Myocyte (in vitro differentiated cells): ENCODE results near the gene TUBB1. TPM values are rescaled to one million over a fixed set of nuclear protein-coding genes. Genes with fewer than 3 reads are reported as not detected.
"Not testable (repeated sequence)": the region's sequence is repeated elsewhere in the genome, so short reads cannot be mapped to it uniquely, and the experiment has no call there.

Source experiments
- DNase-seq: peaks from one replicate; pipeline ENCODE4 v3.0.0-alpha.2; 2012; ENCODE audit warnings: low read depth
- total RNA-seq: library from RNA; depleted of rRNA; stranded (reverse); fragments of >200 nt; gene quantifications from 2 replicates; pipeline ENCODE4 v1.2.3, GENCODE V29; 2014

The TUBB1 gene
- total RNA-seq, 1 donor from 2014 or later, result not detected

GRCh38 chr20:59005523-59006166 is 13.6 kb upstream of the TUBB1 start:
- no peak for DNase-seq

- DNase-seq, result peak; percentile 37
Measured at GRCh38 chr20:59006167-59006863, 12.9 kb upstream of the TUBB1 start.

GRCh38 chr20:59006864-59007664 is 12.2 kb upstream of the TUBB1 start, which contains the start of gene CTSZ:
Gene CTSZ (minus strand): TSS chr20:59007254. CDS start chr20:59007128, 126 bp downstream.
- DNase-seq, result peak; percentile 51

DNA sequence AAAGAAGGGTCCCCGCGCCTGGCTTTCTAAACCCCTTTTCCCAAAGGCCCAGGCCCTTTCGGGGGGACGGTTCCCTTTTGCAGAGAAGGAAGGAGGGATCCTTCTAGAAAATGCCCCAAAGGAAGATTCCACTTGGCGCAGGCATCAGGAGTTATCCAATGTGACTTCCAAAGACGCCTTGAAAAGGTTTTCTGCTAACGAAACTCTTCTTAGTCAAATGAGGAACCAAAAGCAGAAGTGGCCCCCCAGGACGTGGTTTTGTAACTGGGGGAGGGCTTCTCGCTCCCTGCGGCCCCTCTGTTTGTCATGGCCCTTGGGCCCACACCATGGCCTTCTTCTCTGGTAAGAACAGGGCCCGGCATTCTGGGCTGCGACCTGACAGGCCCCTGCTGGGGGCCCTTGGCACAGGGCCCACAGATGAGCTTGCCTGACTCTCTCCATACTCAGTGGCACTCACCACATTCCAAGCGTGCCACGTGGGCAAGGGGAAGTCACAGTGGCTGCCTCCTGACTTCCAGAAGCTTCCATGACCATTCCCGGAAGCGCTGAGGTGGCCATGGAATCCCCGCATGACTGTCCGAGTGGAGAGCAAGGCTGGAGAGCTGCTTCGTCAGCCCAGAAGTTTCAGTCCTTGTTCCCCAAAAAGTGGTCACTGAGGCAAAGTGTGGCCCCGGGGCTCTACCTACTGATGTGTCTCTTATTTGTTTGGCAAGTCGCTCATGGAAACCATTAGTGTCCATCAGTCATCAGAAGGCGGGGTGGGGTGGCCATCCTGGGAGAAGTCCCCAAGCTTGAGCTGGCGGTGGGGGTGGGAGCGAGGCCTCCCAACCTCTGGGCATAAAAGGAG is 11.3 kb upstream of the TUBB1 start:
- no peak for DNase-seq

GRCh38 chr20:59008715-59009336 is 10.4 kb upstream of the TUBB1 start:
- DNase-seq, result no peak

- peak; percentile 39 for DNase-seq
Measured at GRCh38 chr20:59010321-59010994, 8.8 kb upstream of the TUBB1 start.

GRCh38 chr20:59010995-59011873 is 8.0 kb upstream of the TUBB1 start:
- peak; percentile 84 for DNase-seq

DNA sequence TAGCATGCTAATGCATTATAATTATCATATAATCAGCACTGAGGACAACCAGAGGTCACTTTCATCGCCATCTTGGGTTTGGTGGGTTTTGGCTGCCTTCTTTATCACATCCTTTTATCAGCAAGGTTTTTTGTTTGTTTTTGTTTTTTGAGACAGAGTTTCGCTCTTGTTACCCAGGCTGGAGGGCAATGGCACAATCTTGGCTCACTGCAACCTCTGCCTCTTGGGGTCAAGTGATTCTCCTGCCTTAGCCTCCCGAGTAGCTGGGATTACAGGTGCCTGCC is 7.4 kb upstream of the TUBB1 start:
- not testable (repeated sequence) for DNase-seq

- no peak for DNase-seq
Measured at GRCh38 chr20:59013031-59013951, 5.9 kb upstream of the TUBB1 start.

- DNase-seq, result no peak
Measured at GRCh38 chr20:59013959-59014608, 5.1 kb upstream of the TUBB1 start.

DNA sequence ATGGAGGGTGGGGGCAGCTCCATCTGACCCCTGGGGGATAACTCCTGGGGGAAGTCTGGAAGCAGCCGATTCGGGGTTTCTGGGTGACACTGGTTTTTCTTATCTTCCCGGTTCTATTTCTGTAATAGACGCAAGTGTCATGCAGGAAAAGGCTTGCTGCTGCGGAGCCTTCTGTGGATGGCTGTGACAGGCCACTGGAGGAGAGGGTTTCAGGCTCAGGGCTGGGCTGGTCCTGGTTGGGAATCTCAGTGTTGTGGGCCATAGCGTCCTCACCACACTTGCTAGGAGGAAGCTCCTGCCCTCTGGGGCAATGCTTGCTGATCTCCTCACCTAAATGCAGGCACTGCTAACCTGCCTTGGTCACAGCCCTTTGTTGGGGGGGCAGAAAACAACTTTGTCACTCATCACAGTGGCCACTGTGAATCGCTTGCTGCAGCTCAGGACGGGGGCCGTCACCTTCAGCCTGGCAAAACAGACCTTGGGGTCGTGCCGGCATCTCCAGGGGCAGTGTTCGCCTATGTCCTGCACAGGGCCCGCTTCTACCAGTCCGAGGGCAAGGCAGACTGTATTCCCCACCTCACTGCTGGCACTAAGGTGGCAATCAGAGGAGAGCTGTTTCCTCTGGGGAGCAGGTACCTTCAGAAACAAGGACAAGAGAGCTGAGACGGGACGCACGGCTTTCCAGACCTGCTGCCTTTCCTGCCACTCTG is 4.4 kb upstream of the TUBB1 start:
- no peak for DNase-seq

DNA sequence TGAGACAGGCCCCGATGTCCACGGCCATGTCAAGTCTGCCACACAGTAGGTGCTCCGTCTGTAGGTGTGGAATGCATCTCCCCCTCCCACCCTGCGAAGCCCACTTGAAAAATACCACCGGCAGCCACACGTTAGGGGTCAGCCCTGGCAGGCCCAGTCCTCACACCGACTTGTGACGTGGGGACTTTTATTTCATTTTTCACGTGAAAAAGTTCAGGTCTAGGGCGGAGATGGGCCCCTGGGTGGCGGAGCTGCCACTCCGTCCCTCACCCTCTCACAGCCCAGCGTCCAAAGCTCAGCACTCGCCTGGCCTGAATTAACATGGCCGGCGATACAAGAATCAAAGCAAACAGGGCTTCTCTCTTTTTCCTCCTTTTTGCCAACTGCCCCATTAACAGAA is 3.8 kb upstream of the TUBB1 start:
- DNase-seq, result no peak

DNA sequence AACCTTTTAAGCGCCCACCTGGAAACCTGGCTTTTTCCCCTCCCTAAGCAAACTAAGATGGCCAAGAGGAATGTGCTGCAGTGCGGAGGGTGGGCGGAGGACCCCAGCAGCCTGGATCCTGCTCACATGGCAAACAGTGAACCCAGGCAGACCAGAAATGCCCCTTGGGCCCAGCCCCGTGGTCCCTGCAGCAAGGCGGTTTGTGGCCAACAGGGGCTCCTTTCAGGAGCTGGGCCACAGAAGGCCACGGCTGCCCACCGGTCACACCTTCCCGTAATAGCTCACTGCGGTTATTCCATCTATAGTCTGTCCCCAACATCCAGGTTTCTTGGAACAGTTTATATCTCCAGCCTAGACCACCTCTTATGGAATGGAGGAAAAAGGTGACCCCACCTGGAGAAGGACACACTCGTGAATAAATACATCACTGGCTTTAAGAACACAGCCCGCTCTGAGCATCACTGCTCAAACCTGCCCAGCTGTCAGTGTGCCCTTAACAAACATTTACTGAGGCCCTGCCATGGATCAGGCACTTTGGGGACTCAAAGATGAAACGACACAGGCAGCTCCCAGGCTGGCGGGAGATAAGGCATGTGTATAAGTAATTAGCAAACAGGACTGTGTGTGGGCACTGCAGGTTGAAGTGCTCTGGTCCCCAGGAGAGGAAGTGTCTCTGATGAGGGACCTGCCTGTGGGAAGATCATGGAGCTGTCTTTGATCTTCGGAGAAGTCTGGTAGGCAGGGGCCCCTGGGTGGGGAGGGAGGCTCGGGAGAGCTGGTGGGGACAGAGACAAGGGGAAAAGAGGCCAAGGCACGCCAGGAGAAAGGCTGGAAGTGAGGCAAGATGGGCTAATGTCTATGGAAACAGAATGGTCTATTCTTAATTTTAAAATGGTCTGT is 3.2 kb upstream of the TUBB1 start:
- DNase-seq, result no peak

GRCh38 chr20:59016795-59017492 is 2.3 kb upstream of the TUBB1 start:
- no peak for DNase-seq

GRCh38 chr20:59017493-59018231 is 1.6 kb upstream of the TUBB1 start:
- no peak for DNase-seq
